Mammary epithelial cell (primary cell): Measurements from ENCODE around the gene ALOXE3.

ENCODE experiments used
- EZH2 ChIP-seq: IDR thresholded peaks from 2 replicates; pipeline ENCODE4 v1.6.1; 2012; ENCODE audit warnings: low read length, inconsistent platforms, borderline replicate concordance
- TF ChIP-seq, protein P1 (sequence below), 2 donors: IDR thresholded peaks in 1 of 2; conservative IDR thresholded peaks in 1 of 2; 2 replicates each; pipeline ENCODE4 v1.5.1; 2011 to 2012; ENCODE audit warnings: inconsistent platforms in 2 of 2, low read length in 2 of 2, mild to moderate bottlenecking in 2 of 2, control low read depth in 1 of 2, low read depth in 1 of 2; ENCODE audit not compliant: insufficient read depth in 1 of 2; ENCODE audit errors: extremely low read depth in 1 of 2

DNA sequence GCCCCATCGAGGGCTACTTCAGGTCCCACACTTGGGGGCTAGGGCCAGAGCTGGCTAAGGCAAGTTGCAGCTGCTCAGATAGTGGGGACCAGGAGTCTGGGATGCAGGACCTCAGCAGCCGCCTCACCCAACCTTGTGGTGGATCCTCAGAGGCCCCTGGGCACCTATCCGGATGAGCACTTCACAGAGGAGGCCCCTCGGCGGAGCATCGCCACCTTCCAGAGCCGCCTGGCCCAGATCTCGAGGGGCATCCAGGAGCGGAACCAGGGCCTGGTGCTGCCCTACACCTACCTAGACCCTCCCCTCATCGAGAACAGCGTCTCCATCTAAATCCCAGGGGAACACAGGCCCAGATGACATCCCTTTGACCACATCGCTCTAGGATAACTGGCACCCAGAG is 70.1 kb downstream of the ALOXE3 start:
- TF ChIP-seq EZH2 = no peak
- TF ChIP-seq, protein P1, sequence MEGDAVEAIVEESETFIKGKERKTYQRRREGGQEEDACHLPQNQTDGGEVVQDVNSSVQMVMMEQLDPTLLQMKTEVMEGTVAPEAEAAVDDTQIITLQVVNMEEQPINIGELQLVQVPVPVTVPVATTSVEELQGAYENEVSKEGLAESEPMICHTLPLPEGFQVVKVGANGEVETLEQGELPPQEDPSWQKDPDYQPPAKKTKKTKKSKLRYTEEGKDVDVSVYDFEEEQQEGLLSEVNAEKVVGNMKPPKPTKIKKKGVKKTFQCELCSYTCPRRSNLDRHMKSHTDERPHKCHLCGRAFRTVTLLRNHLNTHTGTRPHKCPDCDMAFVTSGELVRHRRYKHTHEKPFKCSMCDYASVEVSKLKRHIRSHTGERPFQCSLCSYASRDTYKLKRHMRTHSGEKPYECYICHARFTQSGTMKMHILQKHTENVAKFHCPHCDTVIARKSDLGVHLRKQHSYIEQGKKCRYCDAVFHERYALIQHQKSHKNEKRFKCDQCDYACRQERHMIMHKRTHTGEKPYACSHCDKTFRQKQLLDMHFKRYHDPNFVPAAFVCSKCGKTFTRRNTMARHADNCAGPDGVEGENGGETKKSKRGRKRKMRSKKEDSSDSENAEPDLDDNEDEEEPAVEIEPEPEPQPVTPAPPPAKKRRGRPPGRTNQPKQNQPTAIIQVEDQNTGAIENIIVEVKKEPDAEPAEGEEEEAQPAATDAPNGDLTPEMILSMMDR (conservative IDR thresholded peaks at IDR 0.05 in 1 of 2, IDR thresholded peaks at IDR 0.05 in 1 of 2; ENCODE audit: extremely low read depth in 1 of 2, insufficient read depth in 1 of 2, low read depth in 1 of 2, low read length in 2 of 2) = no peak
